Measurements from ENCODE around the gene S100A3. TPM values are rescaled to one million over a fixed set of nuclear protein-coding genes. Genes with fewer than 3 reads are reported as not detected.

S100A3 gene
- total RNA-seq, 4 donors from 2014 or later: 0.69 to 6.0 (median 1.1) TPM; not detected in 1

DNA sequence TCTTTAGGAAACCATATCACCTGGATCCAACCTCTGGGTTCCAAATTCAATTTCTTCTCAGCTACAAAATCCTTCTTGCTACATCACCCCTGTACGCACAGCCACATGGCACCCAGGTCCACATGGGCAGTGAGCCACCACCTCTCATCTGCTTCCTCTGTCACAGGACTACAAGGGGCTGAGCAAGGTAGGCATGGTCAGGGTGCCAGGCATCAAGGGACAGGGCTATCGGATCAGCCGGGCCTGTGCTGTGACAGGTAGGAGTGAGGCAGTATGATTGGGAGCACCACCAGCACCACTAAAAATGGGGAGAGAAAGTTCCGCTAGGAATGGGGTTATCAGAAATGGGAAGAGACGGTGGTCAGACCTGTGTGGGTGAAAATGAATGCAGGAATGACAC is 42.7 kb downstream of the S100A3 start:
- Histone ChIP-seq H3K4me1 (peaks cover 3 to 36% (median 18%) of the 10 kb centered on the region in 3 donors), H3K27me3 (no peaks in the 10 kb centered on the region), H3K9me3 (no peaks in the 10 kb centered on the region), H3K4me3 (no peak overlapping the region), H3K36me3 (no peaks in the 10 kb centered on the region), H3K27ac (peak overlapping the region; percentile 43 to 88 (median 82))
- WGBS, 2 donors (ENCODE audit: low coverage in 1 of 2): 53 to 65% methylated on average over 2 to 5 of the region's 5 CpGs
- ATAC-seq: no peak
- no peak for TF ChIP-seq EP300 (IDR thresholded peaks at IDR 0.05)
- no peak for TF ChIP-seq POLR2A (IDR thresholded peaks at IDR 0.05)
- TF ChIP-seq POLR2AphosphoS5 (IDR thresholded peaks at IDR 0.05): no peak
- TF ChIP-seq, protein P1, sequence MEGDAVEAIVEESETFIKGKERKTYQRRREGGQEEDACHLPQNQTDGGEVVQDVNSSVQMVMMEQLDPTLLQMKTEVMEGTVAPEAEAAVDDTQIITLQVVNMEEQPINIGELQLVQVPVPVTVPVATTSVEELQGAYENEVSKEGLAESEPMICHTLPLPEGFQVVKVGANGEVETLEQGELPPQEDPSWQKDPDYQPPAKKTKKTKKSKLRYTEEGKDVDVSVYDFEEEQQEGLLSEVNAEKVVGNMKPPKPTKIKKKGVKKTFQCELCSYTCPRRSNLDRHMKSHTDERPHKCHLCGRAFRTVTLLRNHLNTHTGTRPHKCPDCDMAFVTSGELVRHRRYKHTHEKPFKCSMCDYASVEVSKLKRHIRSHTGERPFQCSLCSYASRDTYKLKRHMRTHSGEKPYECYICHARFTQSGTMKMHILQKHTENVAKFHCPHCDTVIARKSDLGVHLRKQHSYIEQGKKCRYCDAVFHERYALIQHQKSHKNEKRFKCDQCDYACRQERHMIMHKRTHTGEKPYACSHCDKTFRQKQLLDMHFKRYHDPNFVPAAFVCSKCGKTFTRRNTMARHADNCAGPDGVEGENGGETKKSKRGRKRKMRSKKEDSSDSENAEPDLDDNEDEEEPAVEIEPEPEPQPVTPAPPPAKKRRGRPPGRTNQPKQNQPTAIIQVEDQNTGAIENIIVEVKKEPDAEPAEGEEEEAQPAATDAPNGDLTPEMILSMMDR (IDR thresholded peaks at IDR 0.05): no peak

GRCh38 chr1:153505576-153505975 is 43.5 kb downstream of the S100A3 start:
- H3K27me3 ChIP-seq: no peaks in the 10 kb centered on the region
- no peaks in the 10 kb centered on the region for H3K36me3 ChIP-seq
- peak overlapping the region in 3 of 4 donors; percentile 81 to 88 (median 82) for H3K27ac ChIP-seq
- H3K4me3 ChIP-seq: no peak overlapping the region
- no peak for ATAC-seq
- H3K4me1 ChIP-seq: peaks cover 3 to 28% (median 12%) of the 10 kb centered on the region in 3 donors
- TF ChIP-seq EP300 (IDR thresholded peaks at IDR 0.05) (no peak), POLR2AphosphoS5 (IDR thresholded peaks at IDR 0.05) (no peak)
- TF ChIP-seq, protein P1 (IDR thresholded peaks at IDR 0.05): no peak
- no peaks in the 10 kb centered on the region for H3K9me3 ChIP-seq
- 100% methylated on average over 1 of the region's 1 CpG for WGBS, 2 donors (ENCODE audit: low coverage in 1 of 2)

DNA sequence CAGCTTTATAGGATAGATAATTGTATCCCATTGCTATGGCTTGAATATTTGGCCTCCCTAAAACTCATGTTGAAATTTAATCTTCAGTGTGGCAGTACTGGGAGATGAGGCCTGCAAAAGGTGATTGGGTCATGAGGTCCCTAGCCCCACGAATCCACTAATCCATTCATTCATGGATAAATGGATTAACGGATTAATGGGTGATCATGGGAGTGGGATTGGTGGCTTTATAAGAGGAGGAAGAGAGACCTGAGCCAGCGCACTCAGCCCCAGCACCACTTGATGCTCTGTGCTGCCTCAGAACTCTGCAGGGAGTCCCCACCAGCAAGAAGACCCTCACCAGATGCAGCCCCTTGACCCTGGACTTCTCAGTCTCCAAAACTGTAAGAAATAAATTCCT is 45.3 kb downstream of the S100A3 start:
- no peaks in the 10 kb centered on the region for H3K9me3 ChIP-seq
- H3K4me3 ChIP-seq: no peak overlapping the region
- no peak overlapping the region for H3K27ac ChIP-seq
- ATAC-seq: no peak
- TF ChIP-seq POLR2A (IDR thresholded peaks at IDR 0.05) (no peak), EP300 (IDR thresholded peaks at IDR 0.05) (no peak), POLR2AphosphoS5 (IDR thresholded peaks at IDR 0.05) (no peak)
- TF ChIP-seq, protein P1 (IDR thresholded peaks at IDR 0.05): no peak
- H3K36me3 ChIP-seq: no peaks in the 10 kb centered on the region
- 60 to 90% methylated on average over 1 to 3 of the region's 3 CpGs for WGBS, 2 donors (ENCODE audit: low coverage in 1 of 2)
- H3K4me1 ChIP-seq: peaks cover 3 to 26% (median 8%) of the 10 kb centered on the region in 3 donors
- no peaks in the 10 kb centered on the region for H3K27me3 ChIP-seq

DNA sequence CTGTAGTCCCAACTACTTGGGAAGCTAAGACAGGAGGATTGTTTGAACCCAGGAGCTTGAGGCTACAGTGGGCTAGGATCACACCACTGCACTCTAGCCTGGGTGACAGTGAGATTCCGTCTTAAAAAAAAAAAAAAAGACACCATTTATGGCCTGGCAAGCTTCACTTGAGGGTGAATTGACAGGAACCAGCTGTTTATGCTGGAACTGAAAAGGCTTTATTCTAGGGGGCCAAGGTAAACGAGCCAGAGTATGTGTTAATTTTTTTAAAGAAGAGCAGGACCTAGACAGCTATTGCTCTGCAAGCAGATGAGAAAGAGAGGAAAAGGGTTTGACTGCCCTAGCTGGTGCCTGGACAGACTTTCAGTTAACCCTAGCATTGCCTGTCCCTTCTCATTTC is 50.3 kb downstream of the S100A3 start:
- H3K36me3 ChIP-seq: no peaks in the 10 kb centered on the region
- TF ChIP-seq, protein P1 (IDR thresholded peaks at IDR 0.05): no peak
- TF ChIP-seq EP300 (IDR thresholded peaks at IDR 0.05): no peak
- no peak for TF ChIP-seq POLR2AphosphoS5 (IDR thresholded peaks at IDR 0.05)
- TF ChIP-seq POLR2A (IDR thresholded peaks at IDR 0.05): no peak
- no peak overlapping the region for H3K4me3 ChIP-seq
- H3K4me1 ChIP-seq: peaks cover 0 to 5% (median under 1%) of the 10 kb centered on the region in 3 donors
- H3K9me3 ChIP-seq: no peaks in the 10 kb centered on the region
- ATAC-seq: no peak
- no peak overlapping the region for H3K27ac ChIP-seq
- H3K27me3 ChIP-seq: no peaks in the 10 kb centered on the region
- 8 to 17% methylated on average over 1 to 2 of the region's 2 CpGs for WGBS, 2 donors (ENCODE audit: low coverage in 1 of 2)

Other genes starting within 250 kb of the S100A3 start
- under 1 TPM in 1 of 4 donors, not detected in 3; 0.45 TPM for gene PGLYRP3, start 236.3 kb downstream of the S100A3 start, total RNA-seq
- not detected for gene PGLYRP4, start 200.4 kb downstream of the S100A3 start, total RNA-seq
- 1,000 to 10,000 TPM in 1 of 4 donors, 100 to 1,000 TPM in 2, 10 to 100 TPM in 1; 65.3 to 2,906 (median 485) TPM for gene S100A9, start 191.4 kb downstream of the S100A3 start, total RNA-seq
- gene S100A12, start 173.6 kb downstream of the S100A3 start, total RNA-seq: 10 to 100 TPM in 2 of 4 donors, 1 to 10 TPM in 1, not detected in 1; 1.4 to 21.1 (median 12.6) TPM
- gene S100A8, start 158.2 kb downstream of the S100A3 start, total RNA-seq: 100 to 1,000 TPM in 2 of 4 donors, 10 to 100 TPM in 2; 13.1 to 745 (median 110) TPM
- under 1 TPM in 2 of 4 donors, not detected in 2; 0.16 to 0.79 TPM for gene S100A7A, start 132.7 kb downstream of the S100A3 start, total RNA-seq
- 100 to 1,000 TPM in 1 of 4 donors, 10 to 100 TPM in 1, not detected in 2; 33.0 to 253 TPM for gene S100A7, start 88.6 kb downstream of the S100A3 start, total RNA-seq
- 100 to 1,000 TPM; 595 to 840 (median 634) TPM for gene S100A6, start 13.3 kb downstream of the S100A3 start, total RNA-seq
- not detected for gene S100A5, start 8.3 kb downstream of the S100A3 start, total RNA-seq
- gene S100A4, start 3.5 kb downstream of the S100A3 start, total RNA-seq: 100 to 1,000 TPM; 135 to 345 (median 259) TPM
- gene S100A2, start 16.6 kb upstream of the S100A3 start, total RNA-seq: 10 to 100 TPM in 2 of 4 donors, 1 to 10 TPM in 2; 2.7 to 73.3 (median 14.2) TPM
- 100 to 1,000 TPM in 1 of 4 donors, 10 to 100 TPM in 3; 49.7 to 121 (median 71.5) TPM for gene S100A16, start 63.9 kb upstream of the S100A3 start, total RNA-seq
- gene S100A14, start 67.1 kb upstream of the S100A3 start, total RNA-seq: 10 to 100 TPM in 1 of 4 donors, 1 to 10 TPM in 2, under 1 TPM in 1; 0.85 to 82.1 (median 5.0) TPM
- gene S100A13, start 78.2 kb upstream of the S100A3 start, total RNA-seq: 100 to 1,000 TPM in 1 of 4 donors, 10 to 100 TPM in 3; 56.1 to 133 (median 76.3) TPM
- gene S100A1, start 79.2 kb upstream of the S100A3 start, total RNA-seq: 1 to 10 TPM; 2.4 to 8.3 (median 2.8) TPM
- 10 to 100 TPM; 33.7 to 57.0 (median 42.2) TPM for gene CHTOP, start 84.8 kb upstream of the S100A3 start, total RNA-seq
- 10 to 100 TPM; 58.9 to 77.4 (median 69.4) TPM for gene SNAPIN, start 109.4 kb upstream of the S100A3 start, total RNA-seq
- 10 to 100 TPM; 52.1 to 99.2 (median 79.3) TPM for gene ILF2, start 121.7 kb upstream of the S100A3 start, total RNA-seq
- gene NPR1, start 129.4 kb upstream of the S100A3 start, total RNA-seq: 10 to 100 TPM; 36.7 to 57.0 (median 46.7) TPM
- gene INTS3, start 178.8 kb upstream of the S100A3 start, total RNA-seq: 10 to 100 TPM; 31.4 to 55.3 (median 43.5) TPM
- 10 to 100 TPM; 18.8 to 30.7 (median 21.6) TPM for gene SLC27A3, start 226.1 kb upstream of the S100A3 start, total RNA-seq

Data from gastroesophageal sphincter (tissue), 4 donors.